GM19328 (cell line): ENCODE measurements around the gene UTS2R.

Experiments used
- ATAC-seq: cut with Tn5 transposase; IDR thresholded peaks from one replicate; pipeline ENCODE4 v1.9.1; 2021; ENCODE audit warnings: mild to moderate bottlenecking, moderate library complexity; ENCODE audit not compliant: unreplicated experiment

The UTS2R gene

GRCh38 chr17:82386881-82387704 is 15.5 kb downstream of the UTS2R start:
- no peak for ATAC-seq

GRCh38 chr17:82387705-82388106 is 16.1 kb downstream of the UTS2R start:
- no peak for ATAC-seq

DNA sequence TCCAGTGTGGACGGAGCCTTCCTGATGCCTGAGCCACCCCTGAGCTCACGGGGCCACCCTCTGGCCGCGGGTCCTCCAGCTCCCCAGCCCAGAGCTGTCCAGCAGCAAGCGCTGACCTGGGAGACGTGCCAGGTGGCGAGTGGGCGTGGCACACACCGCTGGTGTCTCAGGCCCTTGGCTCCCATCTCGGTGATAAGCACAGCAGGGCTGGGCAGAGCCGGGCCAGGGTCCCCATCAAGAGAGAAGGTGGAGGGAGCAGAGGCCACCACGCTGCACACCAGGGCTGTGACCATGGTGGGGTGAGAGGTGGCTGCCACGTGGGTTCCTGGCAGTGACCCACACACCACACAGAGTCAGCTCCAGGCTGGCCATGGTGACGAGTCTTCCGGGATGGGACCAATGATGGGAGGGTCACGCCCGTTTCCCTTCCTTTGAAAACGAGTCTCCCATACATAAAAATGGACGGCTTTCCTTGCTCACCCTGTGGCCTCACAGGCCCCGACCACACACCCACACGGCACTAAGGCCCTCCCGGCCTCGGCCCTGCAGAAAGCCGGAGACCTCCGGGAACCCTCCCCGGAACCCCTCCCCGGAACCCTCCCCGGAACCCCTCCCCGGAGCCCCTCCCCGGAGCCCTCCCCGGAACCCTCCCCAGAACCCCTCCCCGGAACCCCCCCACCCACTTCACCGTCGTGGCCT is 16.8 kb downstream of the UTS2R start:
- no peak for ATAC-seq

- no peak for ATAC-seq
These were observed 17.3 kb downstream of the UTS2R start for GRCh38 chr17:82388922-82389283.

GRCh38 chr17:82389379-82389778 is 17.8 kb downstream of the UTS2R start:
- ATAC-seq: no peak

- ATAC-seq: no peak
These were observed 18.7 kb downstream of the UTS2R start for GRCh38 chr17:82390015-82390859.

- no peak for ATAC-seq
These were observed 19.4 kb downstream of the UTS2R start for GRCh38 chr17:82390860-82391435.

- ATAC-seq: no peak
These were observed 20.0 kb downstream of the UTS2R start for GRCh38 chr17:82391496-82392066.

DNA sequence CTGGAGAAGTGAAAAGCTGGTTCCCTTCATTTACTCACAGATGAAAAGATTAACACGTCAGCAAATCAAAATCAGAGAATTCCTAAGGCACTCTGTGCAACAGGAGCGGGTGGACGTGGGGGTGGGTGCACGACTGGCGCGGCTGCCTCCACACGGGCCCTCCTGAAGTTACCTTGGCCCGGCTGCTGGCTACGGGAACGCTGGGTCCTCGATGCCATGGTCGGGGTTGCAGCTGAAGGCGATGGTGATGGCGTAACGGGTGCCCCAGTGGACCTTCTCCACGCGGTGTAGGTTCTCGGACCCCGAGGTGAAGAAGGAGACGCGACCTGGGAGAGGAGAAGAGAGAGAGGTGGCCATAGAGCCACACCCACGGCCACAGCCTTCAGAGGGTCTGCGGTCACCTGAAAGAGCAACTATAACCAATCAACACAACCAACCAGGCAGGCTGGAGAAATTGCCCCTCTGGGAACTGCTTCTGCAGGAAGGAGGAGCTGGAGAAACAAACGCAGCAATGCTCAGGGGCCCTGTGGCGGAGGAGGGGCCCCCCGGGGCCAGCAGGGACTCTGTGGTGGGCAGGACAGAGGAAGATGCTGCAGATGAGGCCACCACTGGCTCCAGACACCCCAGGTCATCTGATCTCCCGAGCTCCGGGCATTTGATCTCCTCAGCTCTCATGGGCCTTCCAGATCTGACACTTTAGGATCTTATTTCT is 20.8 kb downstream of the UTS2R start:
- no peak for ATAC-seq

- no peak for ATAC-seq
These were observed 21.4 kb downstream of the UTS2R start for GRCh38 chr17:82392941-82393340.

GRCh38 chr17:82394278-82394677 is 22.7 kb downstream of the UTS2R start:
- ATAC-seq: no peak

GRCh38 chr17:82396601-82397435 is 25.3 kb downstream of the UTS2R start:
- no peak for ATAC-seq

- no peak for ATAC-seq
These were observed 26.1 kb downstream of the UTS2R start for GRCh38 chr17:82397449-82398335.

DNA sequence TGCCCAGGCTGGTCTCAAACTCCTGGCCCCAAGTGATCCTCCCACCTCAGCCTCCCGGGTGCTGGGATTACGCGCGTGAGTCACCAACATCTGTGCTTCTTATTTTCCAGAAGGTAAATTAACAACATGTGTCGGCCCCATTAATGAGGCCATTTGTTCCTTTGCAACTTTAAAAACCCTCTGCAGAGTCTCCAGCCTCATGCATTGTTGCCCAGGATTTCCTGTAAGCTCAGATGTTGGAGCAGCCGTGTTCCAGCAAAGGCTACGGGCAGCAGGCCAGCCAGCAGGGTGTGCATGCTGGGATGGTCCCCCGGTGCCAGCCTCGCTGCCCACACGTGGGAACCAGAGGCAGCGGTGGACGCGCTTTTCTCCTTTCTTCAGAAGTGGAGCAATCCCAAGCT is 27.5 kb downstream of the UTS2R start:
- ATAC-seq: no peak

GRCh38 chr17:82399601-82400101 is 28.1 kb downstream of the UTS2R start:
- no peak for ATAC-seq

DNA sequence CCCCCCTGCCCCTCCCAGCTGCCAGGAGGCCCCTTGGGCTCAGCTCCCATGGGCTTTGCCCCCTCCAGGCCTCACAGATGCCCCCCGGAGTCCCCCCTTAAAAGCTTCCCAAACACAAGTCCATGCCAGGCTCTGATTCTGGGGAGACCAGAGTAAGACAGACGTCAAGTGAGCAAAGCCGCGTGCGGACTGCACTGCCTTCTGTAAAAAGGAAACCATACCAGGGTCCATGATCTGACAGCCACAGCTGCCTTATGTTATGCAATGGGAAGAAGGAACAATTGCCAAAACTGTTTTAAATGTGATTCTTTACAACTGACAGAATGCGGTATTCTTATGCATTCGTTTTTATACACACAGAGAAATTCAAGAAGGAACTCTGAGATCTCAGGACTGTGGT is 28.6 kb downstream of the UTS2R start:
- ATAC-seq: no peak

DNA sequence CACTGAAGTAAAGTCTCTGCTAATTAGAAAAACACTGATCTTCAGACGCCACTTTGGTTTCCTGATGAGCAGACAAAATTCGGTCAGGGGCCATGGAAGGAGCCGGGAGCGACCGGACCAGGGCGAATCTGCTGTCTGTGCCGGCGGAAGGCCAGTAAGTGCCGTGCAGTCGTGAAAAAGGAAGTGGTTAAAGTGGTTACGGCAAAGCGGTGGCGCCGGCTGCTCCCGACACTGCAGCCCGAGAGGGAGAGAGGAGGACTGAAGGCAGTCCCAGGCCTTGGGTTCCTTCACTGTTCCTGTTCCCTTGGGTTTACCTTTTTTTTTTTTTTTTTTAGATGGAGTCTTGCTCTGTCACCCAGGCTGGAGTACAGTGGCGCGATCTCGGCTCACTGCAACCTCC is 29.3 kb downstream of the UTS2R start:
- no peak for ATAC-seq

GRCh38 chr17:82402865-82403264 is 31.3 kb downstream of the UTS2R start:
- no peak for ATAC-seq
